HepG2 (cell line): ENCODE measurements around the gene LSM5. TPM values are rescaled to one million over a fixed set of nuclear protein-coding genes. Genes with fewer than 3 reads are reported as not detected.
A peak's percentile ranks its signal among the peaks of the same experiment; 100 is the strongest.

Experiments
- DPF2 ChIP-seq: sonication (generic); formaldehyde crosslinking; IDR thresholded peaks from 2 replicates; pipeline ENCODE4 v1.4.0; 2020; ENCODE audit warnings: mild to moderate bottlenecking, low read depth, missing genetic modification reagents, borderline replicate concordance
- EHMT2 ChIP-seq: fragments of 200-600 bp; sonication (generic); IDR thresholded peaks from 2 replicates; pipeline ENCODE4 v1.7.0; 2017; ENCODE audit warnings: antibody characterized with exemption, low read depth, low read length, borderline replicate concordance
- HMGA1 ChIP-seq: sonication (generic); formaldehyde crosslinking; conservative IDR thresholded peaks from 2 replicates; pipeline ENCODE4 v1.4.0; 2020; ENCODE audit warnings: missing genetic modification reagents
- NFIB ChIP-seq: sonication (generic); formaldehyde crosslinking; IDR thresholded peaks from 2 replicates; pipeline ENCODE4 v1.9.0; 2021; ENCODE audit warnings: missing genetic modification reagents, mild to moderate bottlenecking, borderline replicate concordance
- NR3C1 ChIP-seq: sonication (generic); formaldehyde crosslinking; IDR thresholded peaks from 2 replicates; pipeline ENCODE4 v1.4.0; 2020; ENCODE audit warnings: missing genetic modification reagents
- PATZ1 ChIP-seq: sonication (generic); formaldehyde crosslinking; IDR thresholded peaks from 2 replicates; pipeline ENCODE4 v1.4.0; 2020; ENCODE audit warnings: missing genetic modification reagents
- PBX2 ChIP-seq: IDR thresholded peaks from 2 replicates; pipeline ENCODE4 v1.6.1; 2016; ENCODE audit warnings: control low read depth
- PCBP2 ChIP-seq: fragments of 200-400 bp; formaldehyde crosslinking; optimal IDR thresholded peaks from 2 replicates; pipeline ENCODE3; 2018; ENCODE audit warnings: low read length, low read depth; ENCODE audit not compliant: poor library complexity, severe bottlenecking
- ZBTB49 ChIP-seq: sonication (generic); formaldehyde crosslinking; IDR thresholded peaks from 2 replicates; pipeline ENCODE4 v1.4.0; 2020; ENCODE audit warnings: missing genetic modification reagents, borderline replicate concordance
- ZKSCAN8 ChIP-seq: IDR thresholded peaks from 2 replicates; pipeline ENCODE4 v1.6.1; 2016; ENCODE audit warnings: borderline replicate concordance, missing genetic modification reagents, missing compliant biosample characterization
- ZNF207 ChIP-seq: fragments of 450-650 bp; IDR thresholded peaks from 2 replicates; pipeline ENCODE4 v1.6.1; 2016; ENCODE audit warnings: antibody characterized with exemption, borderline replicate concordance
- ZNF574 ChIP-seq: sonication (generic); formaldehyde crosslinking; IDR thresholded peaks from 2 replicates; pipeline ENCODE4 v1.4.0; 2020; ENCODE audit warnings: missing genetic modification reagents
- ZNF597 ChIP-seq: sonication (generic); formaldehyde crosslinking; IDR thresholded peaks from 2 replicates; pipeline ENCODE4 v1.5.0; 2020; ENCODE audit warnings: missing genetic modification reagents
- ZNF782 ChIP-seq: sonication (generic); formaldehyde crosslinking; IDR thresholded peaks from 2 replicates; pipeline ENCODE4 v1.4.0; 2020; ENCODE audit warnings: missing genetic modification reagents, mild to moderate bottlenecking, borderline replicate concordance
- ZNF784 ChIP-seq: sonication (generic); formaldehyde crosslinking; IDR thresholded peaks from 2 replicates; pipeline ENCODE4 v1.5.1; 2020; ENCODE audit warnings: missing genetic modification reagents, mild to moderate bottlenecking, borderline replicate concordance
- polyA plus RNA-seq, 8 experiments: library from polyadenylated mRNA; depleted of rRNA in 3 of 8; stranded (reverse) in 7 of 8; unstranded in 1 of 8; fragments of >200 nt; fragmentation: Illumina TruSeq in 4 of 8; extraction: Trizol in 4 of 8; gene quantifications; 2 replicates each; pipeline versions ENCODE4 v1.2.1 to v1.2.3, GENCODE V29; 2011 to 2016; ENCODE audit warnings: low read depth in 4 of 8, missing spikeins in 1 of 8, mixed read lengths in 1 of 8; ENCODE audit not compliant: insufficient read depth in 1 of 8
- total RNA-seq, 5 experiments: library from RNA; depleted of rRNA; stranded (reverse); fragments of >200 nt; fragmentation: Illumina TruSeq; extraction: Trizol; gene quantifications; 2 replicates each; pipeline ENCODE4 v1.2.3, GENCODE V29; 2016; ENCODE audit warnings: low read depth in 1 of 5

Gene LSM5
- total and polyA plus RNA-seq, 2 of the 13 experiments (the other 11 are each of a cell fraction or from before 2014, with no cell fraction given), result 30.3 to 183 TPM

- TF ChIP-seq PATZ1 (CRISPR knock-in tag) (peak; percentile 96), ZNF782 (CRISPR knock-in tag) (peak; percentile 84; the same call in 1 of the 2 replicates), HMGA1 (CRISPR knock-in tag) (no peak), ZNF574 (CRISPR knock-in tag) (peak; percentile 85), NFIB (no peak), NR3C1 (no peak), ZKSCAN8 (0 out of 2 replicates have a peak, but pooled peaks have one; percentile 23), PCBP2 (no peak), ZBTB49 (CRISPR knock-in tag) (0 out of 2 replicates have a peak, but pooled peaks have one; percentile 62), ZNF207 (no peak), PBX2 (CRISPR knock-in tag) (peak; percentile 40; the same call in 1 of the 2 replicates), DPF2 (CRISPR knock-in tag) (no peak), ZNF597 (CRISPR knock-in tag) (no peak), ZNF784 (CRISPR knock-in tag) (peak; percentile 85; the same call in 1 of the 2 replicates), EHMT2 (no peak)
Observed at GRCh38 chr7:32495298-32496051, 5.3 kb upstream of the LSM5 start, which contains the start of gene AVL9 (continued).
